GM13976 (cell line): ENCODE measurements around the gene CIBAR2.

ENCODE experiments used
- DNase-seq: peaks from one replicate; pipeline ENCODE4 v3.0.0; 2012; ENCODE audit warnings: low spot score
- in situ Hi-C: fragments of 300-500 bp; cut with MboI; formaldehyde crosslinking; loops from one replicate; pipeline ENCODE4 v1.12.0; 2022; ENCODE audit warnings: low sequenced_read_pairs, mixed read lengths, inconsistent platforms; ENCODE audit not compliant: unreplicated experiment
- TF ChIP-seq, protein P1 (sequence below): IDR thresholded peaks from 2 replicates; pipeline ENCODE4 v1.5.1; 2012; ENCODE audit warnings: borderline replicate concordance, mild to moderate bottlenecking; ENCODE audit not compliant: insufficient read depth; ENCODE audit errors: extremely low read depth, missing control alignments, control extremely low read depth

CIBAR2 gene

DNA sequence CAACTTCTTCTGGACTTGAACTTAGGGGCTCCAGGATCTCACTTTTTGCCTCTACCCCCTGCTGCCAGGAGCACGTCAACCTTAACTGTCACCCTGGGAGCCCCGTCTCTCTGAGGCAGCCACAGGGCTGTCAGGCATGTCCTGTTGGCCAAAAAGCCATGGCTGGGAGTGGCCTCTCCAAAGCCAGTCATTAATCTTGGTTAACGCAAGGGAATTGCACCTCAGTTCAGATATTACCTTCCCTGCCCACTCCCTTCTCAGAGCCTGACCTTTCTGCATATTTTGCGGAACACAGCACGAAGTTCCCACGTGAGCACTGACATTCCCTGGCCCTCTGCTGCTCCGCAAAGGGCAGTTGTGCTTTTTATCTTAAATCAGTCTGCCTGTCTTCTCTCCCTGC lies 44.2 kb upstream of the CIBAR2 start:
- DNase-seq = no peak
- in situ Hi-C loops = no loop called here
- TF ChIP-seq, protein P1, sequence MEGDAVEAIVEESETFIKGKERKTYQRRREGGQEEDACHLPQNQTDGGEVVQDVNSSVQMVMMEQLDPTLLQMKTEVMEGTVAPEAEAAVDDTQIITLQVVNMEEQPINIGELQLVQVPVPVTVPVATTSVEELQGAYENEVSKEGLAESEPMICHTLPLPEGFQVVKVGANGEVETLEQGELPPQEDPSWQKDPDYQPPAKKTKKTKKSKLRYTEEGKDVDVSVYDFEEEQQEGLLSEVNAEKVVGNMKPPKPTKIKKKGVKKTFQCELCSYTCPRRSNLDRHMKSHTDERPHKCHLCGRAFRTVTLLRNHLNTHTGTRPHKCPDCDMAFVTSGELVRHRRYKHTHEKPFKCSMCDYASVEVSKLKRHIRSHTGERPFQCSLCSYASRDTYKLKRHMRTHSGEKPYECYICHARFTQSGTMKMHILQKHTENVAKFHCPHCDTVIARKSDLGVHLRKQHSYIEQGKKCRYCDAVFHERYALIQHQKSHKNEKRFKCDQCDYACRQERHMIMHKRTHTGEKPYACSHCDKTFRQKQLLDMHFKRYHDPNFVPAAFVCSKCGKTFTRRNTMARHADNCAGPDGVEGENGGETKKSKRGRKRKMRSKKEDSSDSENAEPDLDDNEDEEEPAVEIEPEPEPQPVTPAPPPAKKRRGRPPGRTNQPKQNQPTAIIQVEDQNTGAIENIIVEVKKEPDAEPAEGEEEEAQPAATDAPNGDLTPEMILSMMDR = no peak

DNA sequence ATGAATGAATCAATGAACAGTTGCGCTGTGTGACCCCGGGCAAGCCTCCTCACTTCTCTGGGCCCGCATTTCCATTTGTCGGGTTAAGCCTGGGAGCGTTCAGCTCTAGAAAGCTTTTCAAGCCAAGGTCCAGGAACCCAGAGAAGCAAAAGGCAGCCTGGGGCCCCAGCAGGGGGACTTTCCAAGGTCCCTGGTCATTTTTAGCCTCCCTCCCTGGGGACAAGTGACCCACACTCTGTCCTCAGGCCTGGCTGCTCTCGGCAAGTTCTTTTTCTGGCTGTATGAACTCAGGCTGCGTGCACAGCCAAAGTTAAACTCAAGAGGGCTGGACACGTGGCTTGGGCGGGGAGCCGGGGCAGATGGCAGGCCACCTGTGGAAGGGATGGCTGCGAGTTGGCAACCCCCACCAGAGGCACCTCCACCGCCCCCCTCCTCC lies 41.4 kb upstream of the CIBAR2 start:
- in situ Hi-C loops = no loop called here
- TF ChIP-seq, protein P1 = no peak
- DNase-seq = peak; percentile 72

DNA sequence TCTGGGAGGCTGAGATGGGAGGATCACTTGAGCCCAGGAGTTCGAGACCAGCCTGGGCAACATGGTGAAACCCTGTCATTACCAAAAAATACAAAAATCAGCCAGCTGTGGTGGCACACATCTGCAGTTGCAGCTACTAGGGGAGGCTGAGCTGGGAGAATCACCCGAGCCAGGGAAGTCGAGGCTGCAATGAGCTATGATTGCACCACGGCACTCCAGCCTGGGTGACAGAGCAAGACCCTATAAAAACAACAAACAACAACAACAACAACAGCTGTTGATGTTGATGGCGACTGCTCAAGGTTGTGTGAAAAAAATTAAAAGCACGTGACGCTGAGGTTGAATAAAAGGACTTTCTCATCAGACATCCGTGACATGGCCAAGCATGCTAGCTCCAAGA lies 40.8 kb upstream of the CIBAR2 start:
- in situ Hi-C loops = no loop called here
- no peak for DNase-seq
- TF ChIP-seq, protein P1 = no peak

DNA sequence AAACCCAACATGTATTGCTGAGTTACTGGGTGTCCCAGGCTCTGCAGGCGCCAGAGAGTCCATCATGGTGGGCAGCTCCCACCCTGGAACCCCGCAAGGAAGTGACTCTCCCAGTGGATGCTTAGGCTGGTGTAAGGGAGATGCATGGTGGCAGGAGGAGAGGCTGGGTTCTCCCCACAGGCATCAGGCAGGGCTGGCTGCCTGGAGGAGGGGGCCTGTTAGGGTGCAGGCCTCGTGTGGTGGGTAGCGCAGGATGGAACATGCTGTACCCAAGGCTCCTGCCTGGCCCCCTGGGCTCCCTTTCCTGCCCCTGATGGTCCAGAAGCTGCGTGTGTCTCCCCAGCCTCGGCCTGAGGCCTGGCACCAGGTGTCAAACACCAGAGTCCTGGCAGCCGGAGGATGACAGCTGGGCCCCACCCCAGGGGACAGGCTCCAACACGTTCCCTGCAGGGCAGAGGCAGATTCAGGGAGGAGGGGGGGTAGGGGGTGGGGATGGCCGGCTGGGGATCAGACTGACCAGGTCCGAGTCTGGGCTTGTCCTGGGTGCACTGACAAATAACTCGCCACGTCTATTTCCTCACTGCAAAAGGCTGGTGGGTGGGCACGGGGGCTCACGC lies 40.2 kb upstream of the CIBAR2 start:
- no peak for DNase-seq
- TF ChIP-seq, protein P1 = no peak
- in situ Hi-C loops = no loop called here

DNA sequence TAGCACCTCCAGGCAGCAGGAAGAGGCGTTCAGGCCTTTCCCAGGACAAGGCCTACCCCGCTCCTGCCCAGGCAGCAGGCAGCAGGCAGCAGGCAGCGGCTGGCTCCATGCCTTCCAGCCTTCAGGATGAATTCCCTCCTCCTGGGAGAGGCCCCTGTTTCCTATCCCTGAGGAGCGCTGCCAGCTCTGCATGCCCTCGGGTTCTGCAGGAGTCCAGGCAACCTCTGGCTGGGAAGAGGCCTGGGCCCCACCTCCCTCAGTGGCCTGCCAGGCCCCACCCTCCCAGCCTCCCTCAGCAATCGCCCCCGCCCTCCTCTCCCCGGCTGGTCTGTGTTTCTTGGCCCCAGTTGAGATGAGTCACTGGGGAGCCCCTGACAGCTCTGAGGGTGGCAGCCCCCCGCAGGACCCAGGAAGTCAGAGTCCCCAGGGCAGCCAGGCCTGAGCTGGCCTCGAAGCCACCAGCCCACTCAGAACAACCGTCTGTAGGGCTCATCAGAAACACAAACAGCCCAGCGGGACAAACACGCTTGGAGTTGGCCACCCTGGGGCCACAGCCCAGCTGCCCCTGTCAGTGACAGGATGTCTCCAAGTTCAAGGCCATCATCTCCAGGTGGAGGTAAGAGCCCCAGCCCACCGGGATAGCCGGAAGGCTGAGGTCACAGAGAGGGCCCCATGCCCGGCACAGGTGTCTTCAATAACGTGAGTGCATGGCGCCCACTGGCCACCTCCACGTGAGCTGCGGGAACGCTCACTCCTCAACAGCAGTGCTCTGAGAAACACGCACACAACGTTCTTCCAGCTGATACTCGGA lies 39.5 kb upstream of the CIBAR2 start:
- peak; percentile 90 for DNase-seq
- in situ Hi-C loops = no loop called here
- TF ChIP-seq, protein P1 = no peak

DNA sequence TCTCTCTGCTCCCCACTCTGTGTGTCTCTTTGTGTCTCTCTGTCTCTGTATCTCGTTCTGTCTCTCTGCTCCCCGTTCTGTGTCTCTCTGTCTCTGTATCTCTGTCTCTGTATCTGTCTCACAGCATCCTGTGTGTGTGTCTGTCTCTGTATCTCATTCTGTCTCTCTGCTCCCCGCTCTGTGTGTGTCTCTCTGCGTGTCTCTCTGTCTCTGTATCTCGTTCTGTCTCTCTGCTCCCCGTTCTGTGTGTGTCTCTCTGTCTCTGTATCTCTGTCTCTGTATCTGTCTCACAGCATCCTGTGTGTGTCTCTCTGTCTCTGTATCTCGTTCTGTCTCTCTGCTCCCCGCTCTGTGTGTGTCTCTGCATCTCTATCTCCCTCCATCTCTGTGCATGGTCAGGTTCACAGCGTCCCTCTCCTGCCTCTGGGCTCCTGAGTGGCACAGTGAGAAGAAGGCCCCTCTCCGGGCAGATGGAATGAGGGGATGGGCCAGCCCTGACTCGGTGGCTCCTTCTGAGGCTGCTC lies 38.9 kb upstream of the CIBAR2 start:
- in situ Hi-C loops = no loop called here
- DNase-seq = no peak
- TF ChIP-seq, protein P1 = no peak
